GM12878 (cell line): ENCODE measurements around the gene RORC. TPM values are rescaled to one million over a fixed set of nuclear protein-coding genes. Genes with fewer than 3 reads are reported as not detected.

Experiments used
- ATAC-seq: fragments of 200-7000 bp; cut with Tn5 transposase; 3 replicates; pipeline ENCODE4 v1.9.1; 2020; ENCODE audit warnings: mild to moderate bottlenecking, moderate library complexity
- BruUV-seq: library from RNA; stranded (reverse); fragments of 400-500 nt; replicated peaks from 2 replicates; lab custom pipeline; 2021; lab: Mats Ljungman, UMichigan
- CTCF ChIA-PET: fragments of 300-600 bp; sonication (Branson Sonifier 250); formaldehyde crosslinking; extraction: SDS; loops from one replicate; lab custom pipeline; 2021; ENCODE audit warnings: inconsistent platforms; lab: Yijun Ruan, JAX
- POLR2A ChIA-PET: fragments of 350-600 bp; formaldehyde crosslinking; extraction: SDS; loops from one replicate; lab custom pipeline; 2021; ENCODE audit warnings: inconsistent platforms; lab: Charles Lee
- RAD21 ChIA-PET: fragments of 300-600 bp; sonication (Branson Sonifier 250); formaldehyde crosslinking; loops from one replicate; lab custom pipeline; 2023; ENCODE audit warnings: antibody characterized with exemption; ENCODE audit not compliant: unreplicated experiment; lab: Charles Lee
- SMC1A ChIA-PET: fragments of 300-600 bp; sonication (Branson Sonifier 250); formaldehyde crosslinking; loops from one replicate; lab custom pipeline; 2023; ENCODE audit not compliant: unreplicated experiment, uncharacterized antibody; lab: Charles Lee
- DNase-seq: peaks from one replicate; pipeline ENCODE4 v3.0.0-alpha.2; 2011; ENCODE audit warnings: low read depth, low spot score
- FAIRE-seq: peaks from 3 replicates; lab custom pipeline; 2011; peaks lifted over from hg19 to GRCh38; lab: Jason Lieb, UNC
- H2AFZ ChIP-seq: 2 replicates; pipeline ENCODE4 v1.6.0; 2011; ENCODE audit warnings: low read depth, low read length, control low read depth; ENCODE audit not compliant: control insufficient read depth
- H3K27ac ChIP-seq: 2 replicates; pipeline ENCODE4 v1.5.1; 2011; ENCODE audit warnings: control low read depth; ENCODE audit not compliant: control insufficient read depth, insufficient read depth
- H3K27me3 ChIP-seq, 2 experiments: replicated peaks in 1 of 2; 2 replicates each; pipeline versions ENCODE4 v1.6.0 to v1.6.1; 2011; ENCODE audit warnings: low read length in 1 of 2; ENCODE audit not compliant: control insufficient read depth in 2 of 2, insufficient read depth in 2 of 2
- H3K36me3 ChIP-seq, 2 experiments: 2 replicates each; pipeline ENCODE4 v1.5.1; 2011; ENCODE audit warnings: low read length in 1 of 2; ENCODE audit not compliant: control insufficient read depth in 2 of 2, insufficient read depth in 2 of 2
- H3K4me1 ChIP-seq: 2 replicates; pipeline ENCODE4 v1.6.1; 2011; ENCODE audit warnings: mild to moderate bottlenecking, low read length, moderate library complexity, mixed read lengths; ENCODE audit not compliant: control insufficient read depth, insufficient read depth
- H3K4me2 ChIP-seq: 2 replicates; pipeline ENCODE4 v1.6.0; 2011; ENCODE audit warnings: control low read depth; ENCODE audit not compliant: control insufficient read depth, insufficient read depth
- H3K4me3 ChIP-seq: fragments of 200-600 bp; sonication (generic); 2 replicates; pipeline ENCODE4 v1.5.1; 2016
- H3K79me2 ChIP-seq: 2 replicates; pipeline ENCODE4 v1.6.0; 2011; ENCODE audit warnings: low read length; ENCODE audit not compliant: control insufficient read depth, insufficient read depth
- H3K9ac ChIP-seq: 2 replicates; pipeline ENCODE4 v1.8.0; 2011; ENCODE audit warnings: low read length, control low read depth, mixed read lengths; ENCODE audit not compliant: control insufficient read depth, insufficient read depth
- H3K9me3 ChIP-seq: replicated peaks from 3 replicates; pipeline ENCODE4 v1.5.1; 2011; ENCODE audit warnings: mild to moderate bottlenecking, low read length; ENCODE audit not compliant: control insufficient read depth, insufficient read depth
- H4K20me1 ChIP-seq: 2 replicates; pipeline ENCODE4 v1.6.0; 2011; ENCODE audit not compliant: control insufficient read depth, insufficient read depth
- CHD2 ChIP-seq: IDR thresholded peaks from 2 replicates; pipeline ENCODE4 v1.6.1; 2011; ENCODE audit warnings: low read depth, low read length, improper control_type of control experiment, borderline replicate concordance
- EGR1 ChIP-seq, 2 experiments: IDR thresholded peaks; 1 replicate in 1 of 2; 2 replicates in 1 of 2; pipeline ENCODE4 v1.6.1; 2011 to 2012; ENCODE audit warnings: low read depth in 2 of 2, low read length in 2 of 2, borderline replicate concordance in 1 of 2, mild to moderate bottlenecking in 1 of 2, moderate library complexity in 1 of 2
- NR2F1 ChIP-seq: fragments of 450-650 bp; conservative IDR thresholded peaks from 2 replicates; pipeline ENCODE4 v1.6.1; 2017; ENCODE audit warnings: mild to moderate bottlenecking
- RAD51 ChIP-seq: fragments of 450-650 bp; IDR thresholded peaks from 2 replicates; pipeline ENCODE4 v1.6.1; 2016; ENCODE audit warnings: moderate library complexity, mild to moderate bottlenecking, inconsistent platforms
- SMC3 ChIP-seq: IDR thresholded peaks from 2 replicates; pipeline ENCODE4 v1.6.1; 2011; ENCODE audit warnings: low read length, improper control_type of control experiment, borderline replicate concordance
- WGBS: methylation state at CpG from one replicate; pipeline ENCODE4 v1.1.6; 2016; ENCODE audit warnings: low lambda C conversion rate; ENCODE audit not compliant: insufficient replicate concordance, insufficient coverage; ENCODE audit errors: missing lambda C conversion rate; 5-methylcytosine and 5-hydroxymethylcytosine counted together
- in situ Hi-C: fragments of 300-500 bp; cut with MboI; formaldehyde crosslinking; loops from 9 replicates; pipeline ENCODE4 v1.14.3; 2018; ENCODE audit warnings: mixed read lengths
- intact Hi-C: fragments of 100-400 bp; cut with micrococcal nuclease; formaldehyde crosslinking; loops from one replicate; pipeline ENCODE4 v1.14.2; 2022; ENCODE audit not compliant: unreplicated experiment
- polyA plus RNA-seq, 11 experiments: library from polyadenylated mRNA; depleted of rRNA in 4 of 11; unstranded in 6 of 11; stranded (reverse) in 5 of 11; fragments of >200 nt; fragmentation: Nextera tagmentation in 4 of 11; fragmentation: Illumina TruSeq in 1 of 11; extraction: Ambion mirVana in 4 of 11; extraction: Trizol in 1 of 11; gene quantifications; 1 replicate in 1 of 11; 2 replicates in 10 of 11; pipeline versions ENCODE4 v1.2.1 to v1.2.3, GENCODE V29; 2011 to 2016; ENCODE audit warnings: inconsistent platforms in 2 of 11, missing spikeins in 2 of 11, low read depth in 1 of 11
- total RNA-seq, 4 experiments: library from RNA; depleted of rRNA in 3 of 4; stranded (reverse); fragments of >200 nt in 3 of 4; fragmentation: Illumina TruSeq in 1 of 4; extraction: Trizol in 1 of 4; gene quantifications; 2 replicates each; pipeline versions ENCODE4 v1.2.1 to v1.2.3, GENCODE V29; 2013 to 2021

The RORC gene
- total and polyA plus RNA-seq, 10 of the 15 experiments (the other 5 are each of a cell fraction or from before 2014, with no cell fraction given): not detected

- no peak for TF ChIP-seq CHD2
Observed at GRCh38 chr1:151833172-151833900, 1.7 kb upstream of the RORC start (continued).

GRCh38 chr1:151832318-151832980 is 847 bp upstream of the RORC start:
- H3K36me3 ChIP-seq: no peaks in the 10 kb centered on the region
- no peak overlapping the region for H3K27ac ChIP-seq
- no peak overlapping the region for H3K4me3 ChIP-seq
- 10% methylated on average over 10 of the region's 10 CpGs for WGBS
- peaks cover 5% of the 10 kb centered on the region for H3K4me1 ChIP-seq
- DNase-seq: no peak
- ChIA-PET RAD21 (no interaction called here), SMC1A (no interaction called here), CTCF (interaction anchor here (0.8 to 1.7 kb wide), 3 partner anchors 13 to 137 kb away, joined by 3 to 4 read pairs (median 3); no protein-coding TSS in a partner anchor), POLR2A (no interaction called here)
- no TSS peak for BruUV-seq
- TF ChIP-seq EGR1 (IDR thresholded peaks at IDR 0.05; ENCODE audit: borderline replicate concordance in 1 of 2, low read depth in 2 of 2, low read length in 2 of 2): no peak
- no peak for TF ChIP-seq SMC3
- TF ChIP-seq RAD51: no peak
- no peak for TF ChIP-seq NR2F1
- no peak overlapping the region for H3K4me2 ChIP-seq
- ATAC-seq: no peak
- no peak overlapping the region for H2AFZ ChIP-seq
- intact Hi-C loops: loop anchor here (10.0 kb wide), 1 partner anchor 118 kb away; the partner anchor contains the start of gene CELF3
- FAIRE-seq: no peak
- peaks cover 0 to 3% of the 10 kb centered on the region in 2 experiments; a peak in 2 of 4 replicates for H3K27me3 ChIP-seq
- H3K9me3 ChIP-seq: no peaks in the 10 kb centered on the region
- no peak overlapping the region for H3K9ac ChIP-seq
- peaks cover 4% of the 10 kb centered on the region; the same call in 1 of the 2 replicates for H4K20me1 ChIP-seq
- H3K79me2 ChIP-seq: no peaks in the 10 kb centered on the region
- in situ Hi-C loops: loop anchor here (10.0 kb wide), 2 partner anchors 388 to 538 kb away; no protein-coding TSS in a partner anchor
